GM18498 (cell line): ENCODE measurements around the gene SEMA4C.
"Not testable (repeated sequence)": the region's sequence is repeated elsewhere in the genome, so short reads cannot be mapped to it uniquely, and the experiment has no call there.

Experiments used
- ATAC-seq: cut with Tn5 transposase; IDR thresholded peaks from one replicate; pipeline ENCODE4 v1.9.1; 2021; ENCODE audit warnings: mild to moderate bottlenecking, moderate library complexity; ENCODE audit not compliant: unreplicated experiment

The SEMA4C gene

GRCh38 chr2:96898135-96898505 lies 28.2 kb upstream of the SEMA4C start:
- no peak for ATAC-seq

GRCh38 chr2:96897491-96898134 lies 27.7 kb upstream of the SEMA4C start:
- no peak for ATAC-seq

GRCh38 chr2:96895746-96896651 lies 26.1 kb upstream of the SEMA4C start:
- ATAC-seq = no peak

GRCh38 chr2:96895032-96895745 lies 25.3 kb upstream of the SEMA4C start:
- ATAC-seq = no peak

- ATAC-seq = no peak
Measured at GRCh38 chr2:96894151-96894531, 24.3 kb upstream of the SEMA4C start.

- no peak for ATAC-seq
Measured at GRCh38 chr2:96893289-96894150, 23.6 kb upstream of the SEMA4C start.

- ATAC-seq = no peak
Measured at GRCh38 chr2:96891591-96892333, 21.9 kb upstream of the SEMA4C start.

- no peak for ATAC-seq
Measured at GRCh38 chr2:96890726-96891385, 21.0 kb upstream of the SEMA4C start.

GRCh38 chr2:96890252-96890651 lies 20.4 kb upstream of the SEMA4C start:
- no peak for ATAC-seq

- ATAC-seq = not testable (repeated sequence)
Measured at GRCh38 chr2:96889502-96889901, 19.6 kb upstream of the SEMA4C start.

- ATAC-seq = no peak
Measured at GRCh38 chr2:96888072-96889011, 18.5 kb upstream of the SEMA4C start.

- ATAC-seq = no peak
Measured at GRCh38 chr2:96887493-96888012, 17.7 kb upstream of the SEMA4C start.

- ATAC-seq = no peak
Measured at GRCh38 chr2:96885432-96886347, 15.8 kb upstream of the SEMA4C start.

GRCh38 chr2:96884299-96885094 lies 14.6 kb upstream of the SEMA4C start:
- ATAC-seq = no peak

GRCh38 chr2:96883306-96883705 lies 13.4 kb upstream of the SEMA4C start:
- ATAC-seq = no peak

- ATAC-seq = no peak
Measured at GRCh38 chr2:96882906-96883305, 13.0 kb upstream of the SEMA4C start.
